ENCODE measurements around the gene AMBRA1.

Gene AMBRA1

DNA sequence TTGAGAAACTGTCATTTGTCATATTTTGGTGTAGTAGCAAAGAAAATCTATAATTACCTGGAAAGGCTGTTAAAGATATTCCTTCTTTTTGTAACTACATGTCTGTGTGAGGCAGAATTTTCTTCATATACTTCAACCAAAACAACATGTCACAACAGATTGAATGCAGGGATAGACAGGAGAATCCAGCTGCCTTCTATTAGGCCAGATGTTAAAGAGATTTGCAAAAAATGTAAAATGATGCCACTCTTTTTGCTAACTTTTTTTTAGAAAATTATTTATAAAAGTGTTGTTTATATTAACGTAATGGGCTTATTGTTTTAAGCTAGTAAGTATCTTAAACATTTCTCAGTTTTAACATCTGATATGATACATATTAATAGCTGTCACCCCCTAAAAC lies 233.9 kb downstream of the AMBRA1 start:
- in situ Hi-C loops (cut with MboI; ENCODE audit: low sequenced_read_pairs): no loop called here

- in situ Hi-C loops (cut with MboI; ENCODE audit: low sequenced_read_pairs): no loop called here
These were observed 236.3 kb downstream of the AMBRA1 start for GRCh38 chr11:46357483-46357936.

GRCh38 chr11:46356924-46357482 lies 236.8 kb downstream of the AMBRA1 start:
- in situ Hi-C loops (cut with MboI; ENCODE audit: low sequenced_read_pairs): no loop called here

GRCh38 chr11:46353698-46354097 lies 240.1 kb downstream of the AMBRA1 start:
- in situ Hi-C loops (cut with MboI; ENCODE audit: low sequenced_read_pairs): no loop called here

- in situ Hi-C loops (cut with MboI; ENCODE audit: low sequenced_read_pairs): no loop called here
These were observed 241.6 kb downstream of the AMBRA1 start for GRCh38 chr11:46352063-46352841.

- in situ Hi-C loops (cut with MboI; ENCODE audit: low sequenced_read_pairs): no loop called here
These were observed 242.2 kb downstream of the AMBRA1 start for GRCh38 chr11:46351606-46352005.

GRCh38 chr11:46351148-46351547 lies 242.7 kb downstream of the AMBRA1 start:
- in situ Hi-C loops (cut with MboI; ENCODE audit: low sequenced_read_pairs): no loop called here

GRCh38 chr11:46350695-46351094 lies 243.1 kb downstream of the AMBRA1 start:
- in situ Hi-C loops (cut with MboI; ENCODE audit: low sequenced_read_pairs): no loop called here

GRCh38 chr11:46348566-46349401 lies 245.0 kb downstream of the AMBRA1 start:
- in situ Hi-C loops (cut with MboI; ENCODE audit: low sequenced_read_pairs): no loop called here

GRCh38 chr11:46347637-46348311 lies 246.0 kb downstream of the AMBRA1 start:
- in situ Hi-C loops (cut with MboI; ENCODE audit: low sequenced_read_pairs): no loop called here

- in situ Hi-C loops (cut with MboI; ENCODE audit: low sequenced_read_pairs): no loop called here
These were observed 246.8 kb downstream of the AMBRA1 start, which contains the start of gene DGKZ for GRCh38 chr11:46346886-46347636. TSS of gene DGKZ (plus strand) at chr11:46347463. CDS start at chr11:46347660, 197 bp downstream.

Measured in HL-60/S4 (cell line).